ENCODE data around the gene CCDC97.

GRCh38 chr19:41265395-41266153 lies 44.4 kb upstream of the CCDC97 start:
- TF ChIP-seq CTCF (IDR thresholded peaks at IDR 0.05) (no peak), POLR2A (IDR thresholded peaks at IDR 0.05) (no peak)
